Endothelial cell of umbilical vein (primary cell): ENCODE measurements around the gene SLC10A2. TPM values are rescaled to one million over a fixed set of nuclear protein-coding genes. Genes with fewer than 3 reads are reported as not detected.

Experiments
- polyA plus RNA-seq, 4 experiments: library from polyadenylated mRNA; depleted of rRNA in 3 of 4; stranded (reverse) in 3 of 4; unstranded in 1 of 4; fragments of >200 nt; gene quantifications; 2 replicates each; pipeline versions ENCODE4 v1.2.1 to v1.2.3, GENCODE V29; 2011 to 2012; ENCODE audit warnings: missing spikeins in 1 of 4
- total RNA-seq: library from RNA; stranded (reverse); gene quantifications from 2 replicates; pipeline ENCODE4 v1.2.3, GENCODE V29; 2021

SLC10A2 gene
- total and polyA plus RNA-seq, 2 donors (not counting 3 experiments of a cell fraction or from before 2014, with no cell fraction given), result not detected

Other genes with a start within 250 kb of the SLC10A2 start
- 36.0 and 40.1 TPM in 2 replicates for gene ERCC5, start 220.4 kb downstream of the SLC10A2 start, total RNA-seq
- 6.7 and 12.5 TPM in 2 replicates for gene ERCC5, start 220.4 kb downstream of the SLC10A2 start, polyA plus RNA-seq